Measurements from ENCODE around the gene EXOC7. TPM values are rescaled to one million over a fixed set of nuclear protein-coding genes. Genes with fewer than 3 reads are reported as not detected.

Gene EXOC7
- total and polyA plus RNA-seq, 2 of the 8 experiments (the other 6 are each of a cell fraction or from before 2014, with no cell fraction given) = 77.1 to 92.6 TPM

DNA sequence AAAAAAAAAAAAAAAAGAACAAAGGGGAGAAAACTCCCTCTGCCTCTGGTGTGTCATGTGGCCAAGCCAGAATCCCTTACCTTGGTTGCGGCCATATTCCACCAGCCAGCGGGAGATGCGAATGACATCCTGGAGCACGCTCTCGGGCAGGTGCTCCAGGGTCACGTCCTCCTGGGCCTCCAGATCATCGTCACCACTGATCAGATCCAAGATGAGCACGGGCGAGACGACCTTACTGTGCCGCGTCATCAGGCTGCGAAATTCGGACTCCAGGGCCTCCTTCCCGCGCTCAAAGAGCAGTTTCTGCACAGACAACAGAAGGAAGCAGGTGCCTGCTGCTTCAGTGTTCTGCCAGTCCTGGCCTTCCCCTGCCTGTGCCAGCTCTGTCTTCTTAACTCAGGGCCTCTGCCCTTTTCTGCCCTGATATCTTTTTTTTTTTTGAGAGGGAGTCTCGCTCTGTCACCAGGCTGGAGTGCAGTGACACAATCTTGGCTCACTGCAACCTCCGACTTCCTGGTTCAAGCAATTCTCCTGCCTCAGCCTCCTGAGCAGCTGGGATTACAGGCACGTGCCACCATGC lies 5.8 kb downstream of the EXOC7 start:
- no peak overlapping the region for H3K23ac ChIP-seq (ENCODE audit: insufficient read length)
- peaks cover 0 to 3% (median 1%) of the 10 kb centered on the region in 4 experiments; a peak in 4 of 7 replicates for H3K4me1 ChIP-seq (replicated peaks in 1 of 4; ENCODE audit: control insufficient read depth in 3 of 4, insufficient read depth in 4 of 4, low read length in 3 of 4)
- DNase-seq (ENCODE audit: low read depth in 1 of 2, low spot score in 2 of 2) = no peak
- no peak overlapping the region for H3K14ac ChIP-seq (ENCODE audit: insufficient read length)
- H3K4me3 ChIP-seq (ENCODE audit: extremely low read depth in 1 of 4, insufficient read depth in 2 of 4, low read depth in 3 of 4, low read length in 4 of 4) = no peak overlapping the region
- peaks cover 0 to 2% of the 10 kb centered on the region in 2 experiments for H4K20me1 ChIP-seq (replicated peaks in 1 of 2; ENCODE audit: control insufficient read depth in 1 of 2, insufficient read depth in 2 of 2, low read length in 2 of 2)
- no peak overlapping the region for H2BK5ac ChIP-seq (ENCODE audit: low read depth, low read length)
- no peaks in the 10 kb centered on the region for H3K27me3 ChIP-seq (replicated peaks in 1 of 4; ENCODE audit: control insufficient read depth in 3 of 4, extremely low read depth in 1 of 4, insufficient read depth in 3 of 4, low read length in 3 of 4)
- no peak overlapping the region for H3K56ac ChIP-seq (replicated peaks; ENCODE audit: insufficient read length, low read depth, low read length)
- H3K4me2 ChIP-seq (ENCODE audit: insufficient read depth in 1 of 2, low read depth in 2 of 2, low read length in 2 of 2) = no peak overlapping the region
- H3K9me3 ChIP-seq (ENCODE audit: insufficient read depth in 2 of 2, low read depth in 1 of 2, low read length in 1 of 2) = no peaks in the 10 kb centered on the region
- H2BK120ac ChIP-seq (replicated peaks; ENCODE audit: low read depth, low read length) = no peak overlapping the region
- peaks cover 7% of the 10 kb centered on the region for H3K79me1 ChIP-seq (ENCODE audit: low read depth, low read length)
- H3K27ac ChIP-seq (ENCODE audit: low read depth, low read length) = no peak overlapping the region
- no peak for TF ChIP-seq CTBP2 (IDR thresholded peaks at IDR 0.05; ENCODE audit: borderline replicate concordance, insufficient read depth, insufficient read length, low read length)
- TF ChIP-seq, protein P1, sequence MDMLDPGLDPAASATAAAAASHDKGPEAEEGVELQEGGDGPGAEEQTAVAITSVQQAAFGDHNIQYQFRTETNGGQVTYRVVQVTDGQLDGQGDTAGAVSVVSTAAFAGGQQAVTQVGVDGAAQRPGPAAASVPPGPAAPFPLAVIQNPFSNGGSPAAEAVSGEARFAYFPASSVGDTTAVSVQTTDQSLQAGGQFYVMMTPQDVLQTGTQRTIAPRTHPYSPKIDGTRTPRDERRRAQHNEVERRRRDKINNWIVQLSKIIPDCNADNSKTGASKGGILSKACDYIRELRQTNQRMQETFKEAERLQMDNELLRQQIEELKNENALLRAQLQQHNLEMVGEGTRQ (IDR thresholded peaks at IDR 0.05; ENCODE audit: low read length) = no peak
- no peak for TF ChIP-seq GABPA (IDR thresholded peaks at IDR 0.05; ENCODE audit: borderline replicate concordance, insufficient read depth, low read length)
- CTCF ChIA-PET (ENCODE audit: partially characterized antibody) = interaction anchor here (0.6 to 41.5 kb wide), 3 partner anchors 10 to 54 kb away, joined by 3 to 778 read pairs (median 4); partner anchors contain the start of gene FOXJ1
- no peak overlapping the region for H4K8ac ChIP-seq (ENCODE audit: extremely low read depth, insufficient read depth, low read length)
- H3K18ac ChIP-seq (ENCODE audit: extremely low read depth, low read length) = no peak overlapping the region
- POLR2A ChIA-PET (ENCODE audit: partially characterized antibody) = interaction anchor here (0.7 kb wide), 1 partner anchor 9 kb away, joined by 4 read pairs; no protein-coding TSS in a partner anchor
- no peak overlapping the region for H4K5ac ChIP-seq (ENCODE audit: insufficient read length, low read depth, low read length)
- H2AK5ac ChIP-seq (ENCODE audit: low read depth, low read length) = no peak overlapping the region
- H3K4ac ChIP-seq (replicated peaks; ENCODE audit: insufficient read length, low read depth, low read length) = no peak overlapping the region
- H3K23me2 ChIP-seq (ENCODE audit: low read depth, low read length) = peaks cover 2% of the 10 kb centered on the region; the same call in 1 of the 2 replicates
- FAIRE-seq = no peak
- no peak overlapping the region for H2BK20ac ChIP-seq (ENCODE audit: low read length)
- H3K9ac ChIP-seq (replicated peaks in 1 of 4; ENCODE audit: extremely low read depth in 1 of 4, low read depth in 3 of 4, low read length in 3 of 4) = no peak overlapping the region; a peak in 1 of 7 replicates
- peaks cover 3 to 4% of the 10 kb centered on the region in 2 experiments; a peak in 3 of 4 replicates for H3K79me2 ChIP-seq (ENCODE audit: control insufficient read depth in 1 of 2, insufficient read depth in 2 of 2, low read length in 2 of 2)
- H2AFZ ChIP-seq (ENCODE audit: low read length) = no peak overlapping the region
- 97% methylated on average over 18 of the region's 19 CpGs; no CpG with 5 or more reads in 1 of the 2 experiments for WGBS, 2 experiments (ENCODE audit: extremely low coverage in 1 of 2, insufficient coverage in 1 of 2, insufficient read length in 1 of 2, insufficient replicate concordance in 2 of 2, low coverage in 1 of 2, low lambda C conversion rate in 2 of 2, missing lambda C conversion rate in 1 of 2)
- H4K91ac ChIP-seq (replicated peaks; ENCODE audit: insufficient read length, low read length) = no peak overlapping the region
- peaks cover 27 to 61% (median 40%) of the 10 kb centered on the region in 4 experiments for H3K36me3 ChIP-seq (ENCODE audit: control insufficient read depth in 2 of 4, insufficient read depth in 4 of 4, low read length in 3 of 4)
- no peak overlapping the region for H2BK12ac ChIP-seq (ENCODE audit: low read depth, low read length)
- no peak overlapping the region for H2BK15ac ChIP-seq (ENCODE audit: low read length)

Data from H1 (cell line).